ENCODE measurements around the gene SPNS3.

SPNS3 gene, protein sequence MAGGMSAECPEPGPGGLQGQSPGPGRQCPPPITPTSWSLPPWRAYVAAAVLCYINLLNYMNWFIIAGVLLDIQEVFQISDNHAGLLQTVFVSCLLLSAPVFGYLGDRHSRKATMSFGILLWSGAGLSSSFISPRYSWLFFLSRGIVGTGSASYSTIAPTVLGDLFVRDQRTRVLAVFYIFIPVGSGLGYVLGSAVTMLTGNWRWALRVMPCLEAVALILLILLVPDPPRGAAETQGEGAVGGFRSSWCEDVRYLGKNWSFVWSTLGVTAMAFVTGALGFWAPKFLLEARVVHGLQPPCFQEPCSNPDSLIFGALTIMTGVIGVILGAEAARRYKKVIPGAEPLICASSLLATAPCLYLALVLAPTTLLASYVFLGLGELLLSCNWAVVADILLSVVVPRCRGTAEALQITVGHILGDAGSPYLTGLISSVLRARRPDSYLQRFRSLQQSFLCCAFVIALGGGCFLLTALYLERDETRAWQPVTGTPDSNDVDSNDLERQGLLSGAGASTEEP

DNA sequence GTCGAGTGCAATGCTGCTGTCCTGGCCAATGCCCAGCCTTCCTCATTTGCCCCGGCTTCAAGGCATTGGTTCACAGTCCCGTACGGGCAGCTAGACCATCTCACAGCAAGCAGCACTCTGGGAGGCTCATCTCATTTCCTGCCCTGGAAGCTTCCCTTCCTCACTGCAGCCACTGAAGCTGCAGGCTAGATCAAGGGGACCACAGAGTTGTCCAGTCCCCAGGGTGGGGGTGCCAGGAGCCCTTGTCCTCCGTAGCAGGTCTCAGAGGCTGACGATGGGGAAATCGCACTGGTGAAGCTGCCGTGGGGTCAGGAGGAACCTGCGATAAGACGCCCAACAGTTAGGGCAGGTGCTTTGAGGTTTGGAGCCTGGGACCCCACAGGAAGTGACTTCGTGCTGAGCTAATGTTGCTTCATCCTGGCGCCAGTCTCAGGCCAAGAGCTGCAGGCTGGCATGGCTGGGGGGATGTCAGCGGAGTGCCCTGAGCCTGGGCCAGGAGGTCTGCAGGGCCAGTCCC is at the start of gene SPNS3:
SPNS3 (plus strand) TSS at position 426 of the 517 bp plus-strand sequence; CDS start at position 454, 28 bp downstream.
- peak; percentile 93 for DNase-seq

DNA sequence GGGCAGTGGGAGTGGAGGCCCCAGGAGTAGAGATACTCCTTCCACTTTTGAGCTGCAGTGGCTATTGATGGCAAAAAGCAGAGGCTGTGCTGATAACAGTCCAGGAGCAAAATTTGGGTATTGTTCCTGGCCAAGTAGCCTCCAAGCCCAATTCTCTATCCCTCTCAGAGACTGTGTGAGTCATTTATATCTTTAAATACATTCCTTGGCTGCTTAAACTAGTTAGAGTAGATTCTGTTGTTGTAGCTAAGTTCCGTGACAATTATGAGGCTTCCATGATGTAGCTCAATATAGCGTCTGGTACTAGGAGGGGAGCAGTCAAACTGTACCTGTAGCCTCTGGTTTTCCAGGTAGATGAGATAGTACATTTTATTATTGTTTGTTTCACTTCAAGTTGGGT is 47.3 kb upstream of the SPNS3 start:
- no peak for DNase-seq

DNA sequence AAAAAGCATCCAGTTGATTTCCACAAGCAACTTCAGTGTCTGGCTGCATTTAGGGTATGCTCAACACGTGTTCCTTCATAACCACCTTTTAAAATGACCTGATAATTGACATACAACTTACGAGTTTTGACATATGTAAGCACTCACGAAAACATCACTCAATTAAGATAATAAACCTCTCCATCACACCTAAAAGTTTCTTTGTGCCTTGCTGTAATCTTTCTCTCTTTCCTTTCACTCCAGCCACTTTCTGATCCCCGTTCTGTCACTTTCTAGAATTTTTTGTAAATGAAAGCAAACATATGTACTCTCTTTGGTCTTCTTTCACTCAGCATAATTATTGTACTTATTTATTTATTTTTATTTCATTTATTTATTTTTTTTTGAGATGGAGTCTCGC is 46.6 kb upstream of the SPNS3 start:
- no peak for DNase-seq

DNA sequence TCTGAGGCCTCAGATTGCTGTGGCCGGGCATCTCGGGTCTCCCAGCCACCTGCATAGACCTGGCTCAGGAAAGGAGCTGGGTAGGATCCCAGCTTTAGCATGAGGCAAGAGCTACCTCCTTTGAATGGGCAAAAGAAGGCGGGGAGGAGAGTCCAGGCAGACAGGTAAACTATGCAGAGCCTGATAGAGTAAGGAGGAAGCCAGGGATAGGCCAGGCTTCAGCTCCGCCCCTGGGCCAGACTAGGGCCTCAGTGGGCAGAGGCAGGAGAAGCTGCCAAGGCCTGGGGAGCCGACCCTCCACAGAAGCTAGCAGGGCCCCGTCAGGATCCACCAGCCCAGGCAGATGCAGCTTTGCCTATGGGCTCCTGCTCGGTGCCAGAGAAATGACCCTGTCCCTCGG is 44.7 kb upstream of the SPNS3 start:
- no peak for DNase-seq

DNA sequence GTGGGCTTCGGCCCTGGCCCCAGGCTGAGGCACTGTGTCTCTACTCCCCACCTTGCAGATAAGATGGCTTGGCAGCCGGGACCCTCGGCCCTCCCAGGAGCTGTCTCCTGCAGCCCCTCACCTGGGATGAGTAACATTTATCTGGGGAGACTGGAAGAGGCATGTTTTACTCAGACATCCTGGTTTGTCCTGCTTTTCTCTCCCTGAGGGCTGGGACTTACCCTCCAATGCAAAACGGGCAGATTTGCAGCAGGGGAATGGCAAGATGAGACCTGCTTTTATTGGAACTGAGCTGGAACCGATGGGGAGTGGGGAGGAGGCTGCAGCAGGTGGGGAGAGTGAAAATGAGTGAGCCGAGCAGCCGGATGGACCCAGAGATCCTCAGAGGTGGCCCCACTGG is 39.9 kb upstream of the SPNS3 start:
- no peak for DNase-seq

DNA sequence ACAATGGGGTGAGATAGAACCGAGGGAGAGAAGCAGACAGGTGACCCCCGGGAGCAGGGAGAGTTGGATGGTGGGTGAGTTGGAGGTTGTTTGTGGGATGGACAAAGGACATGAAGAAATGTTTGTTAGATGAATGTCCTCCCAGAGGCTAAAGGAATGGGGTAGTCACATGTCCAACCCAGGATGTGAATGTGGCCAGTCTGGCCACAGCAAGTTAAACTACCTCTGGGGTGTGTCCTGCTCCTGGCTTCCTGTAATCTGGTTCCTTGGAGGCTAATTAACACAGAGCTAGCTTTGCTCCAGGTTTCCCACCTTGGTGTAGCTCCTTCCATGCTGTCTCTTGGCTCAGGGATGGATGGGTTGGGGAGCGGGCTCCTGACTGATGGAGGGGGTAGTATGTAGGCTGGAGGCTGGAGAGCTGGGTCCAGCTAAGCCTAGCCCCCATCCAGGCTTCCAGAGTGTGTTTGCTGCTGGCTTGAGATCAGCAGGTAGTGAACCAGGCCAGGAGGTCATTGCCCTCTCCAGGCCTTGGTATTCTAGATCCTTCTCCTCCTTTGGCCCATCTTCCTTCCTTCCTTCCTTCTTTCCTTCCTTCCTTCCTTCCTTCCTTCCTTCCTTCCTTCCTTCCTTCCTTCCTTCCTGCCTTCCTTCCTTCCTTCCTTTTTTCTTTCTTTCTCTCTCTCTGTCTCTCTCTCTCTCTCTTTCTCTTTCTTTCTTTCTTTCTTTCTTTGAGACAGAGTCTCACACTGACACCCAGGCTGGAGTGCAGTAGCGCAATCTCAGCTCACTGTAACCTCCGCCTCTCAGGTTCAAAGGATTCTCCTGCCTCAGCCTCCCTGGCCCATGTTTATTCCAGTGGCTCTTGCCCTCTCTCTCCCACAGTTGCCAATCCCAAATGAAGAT is 39.3 kb upstream of the SPNS3 start:
- DNase-seq: no peak

DNA sequence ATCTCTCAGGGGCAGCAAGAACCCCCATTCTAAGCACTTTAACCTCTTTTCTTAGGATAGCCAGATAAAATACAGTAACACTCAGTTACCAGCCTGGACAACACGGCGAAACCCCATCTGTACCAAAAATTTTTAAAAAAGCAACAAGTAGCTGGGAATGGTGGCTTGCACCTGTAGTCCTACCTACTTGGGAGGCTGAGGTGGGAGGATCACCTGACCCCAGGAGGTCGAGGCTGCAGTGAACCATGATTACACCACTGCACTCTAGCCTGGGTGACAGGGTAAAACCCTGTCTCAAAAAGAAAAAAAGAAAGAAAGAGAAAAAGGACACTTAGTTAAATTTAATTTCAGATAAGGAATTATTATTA is 38.6 kb upstream of the SPNS3 start:
- no peak for DNase-seq

DNA sequence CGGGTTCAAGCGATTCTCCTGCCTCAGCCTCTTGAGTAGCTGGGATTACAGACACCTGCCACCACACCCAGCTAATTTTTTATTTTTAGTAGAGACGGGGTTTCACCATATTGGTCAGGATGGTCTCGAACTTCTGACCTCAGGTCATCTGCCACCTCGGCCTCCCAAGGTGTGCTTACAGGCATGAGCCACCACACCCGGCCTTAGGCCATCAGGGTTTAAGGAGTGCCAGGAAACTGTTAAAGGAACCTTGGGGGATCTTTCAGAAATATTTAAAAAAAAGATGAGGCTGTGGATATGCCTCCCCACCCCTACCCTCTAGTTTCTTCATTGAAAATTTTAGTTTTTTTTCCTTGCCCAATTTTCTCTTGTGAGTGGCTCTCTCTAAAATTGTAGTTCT is 35.9 kb upstream of the SPNS3 start:
- no peak for DNase-seq

DNA sequence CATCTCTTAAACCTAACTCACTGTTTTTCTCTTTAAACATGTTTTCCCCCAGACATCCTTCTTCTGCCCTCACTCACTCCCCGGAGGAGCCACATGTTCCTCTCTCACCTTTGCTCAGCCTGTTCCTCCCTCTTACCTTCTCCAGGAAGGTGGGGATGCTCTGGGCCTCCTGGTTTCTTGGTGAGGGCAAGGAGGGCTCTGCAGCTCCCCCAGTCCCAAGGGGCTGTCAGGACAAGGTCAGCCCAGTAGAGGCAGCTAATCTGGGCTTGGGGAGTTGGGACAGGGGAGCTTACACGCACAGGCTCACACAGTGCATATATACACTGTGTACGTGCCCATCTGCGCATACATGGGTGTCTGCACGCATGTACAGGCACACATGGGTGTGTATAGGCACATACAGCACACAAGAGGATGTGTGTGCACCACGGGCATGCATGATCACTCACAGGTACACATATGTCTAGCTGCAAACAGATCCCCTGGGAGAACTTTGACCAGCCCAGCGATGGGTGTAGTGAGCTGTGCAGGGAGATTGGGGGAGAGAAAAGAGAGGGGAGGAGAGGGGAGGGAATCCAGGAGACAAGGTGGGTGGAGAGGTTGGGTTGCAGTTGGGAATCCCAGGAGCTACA is 28.6 kb upstream of the SPNS3 start:
- DNase-seq: no peak

DNA sequence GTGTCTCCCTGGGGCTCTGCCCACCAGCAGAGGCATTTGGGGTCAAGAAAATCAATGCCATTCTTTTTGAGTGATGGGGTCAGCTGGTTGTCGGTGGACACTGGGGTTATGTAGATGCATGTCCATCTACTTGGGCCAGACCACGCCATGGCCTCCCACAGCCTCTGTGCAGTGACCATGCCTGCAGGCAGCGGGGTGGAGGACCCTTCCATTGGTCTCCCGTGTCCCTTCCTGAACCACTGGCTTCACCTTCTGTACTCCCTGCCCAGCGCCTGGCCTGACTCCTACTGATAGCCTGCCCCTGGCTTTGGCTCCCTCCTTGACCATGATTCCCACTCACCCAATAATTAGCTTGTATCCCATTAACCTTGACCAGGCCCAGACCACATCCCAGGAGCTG is 28.0 kb upstream of the SPNS3 start:
- no peak for DNase-seq

DNA sequence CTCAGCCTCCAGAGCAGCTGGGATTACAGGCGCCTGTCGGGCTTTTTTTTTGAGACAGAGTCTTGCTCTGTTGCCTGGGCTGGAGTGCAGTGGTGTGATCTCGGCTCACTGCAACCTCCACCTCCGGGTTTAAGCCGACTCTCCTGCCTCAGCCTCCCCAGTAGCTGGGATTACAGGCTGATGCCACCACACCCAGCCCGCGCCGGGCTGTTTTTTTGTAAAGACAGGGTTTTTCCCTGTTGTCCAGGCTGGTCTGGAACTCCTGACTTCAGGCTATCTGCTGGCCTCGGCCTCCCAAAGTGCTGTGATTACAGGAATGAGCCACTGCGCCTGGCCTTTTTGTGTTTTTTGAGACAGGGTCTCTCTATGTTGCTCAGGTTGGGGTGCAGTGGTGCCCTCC is 27.4 kb upstream of the SPNS3 start:
- DNase-seq: no peak

DNA sequence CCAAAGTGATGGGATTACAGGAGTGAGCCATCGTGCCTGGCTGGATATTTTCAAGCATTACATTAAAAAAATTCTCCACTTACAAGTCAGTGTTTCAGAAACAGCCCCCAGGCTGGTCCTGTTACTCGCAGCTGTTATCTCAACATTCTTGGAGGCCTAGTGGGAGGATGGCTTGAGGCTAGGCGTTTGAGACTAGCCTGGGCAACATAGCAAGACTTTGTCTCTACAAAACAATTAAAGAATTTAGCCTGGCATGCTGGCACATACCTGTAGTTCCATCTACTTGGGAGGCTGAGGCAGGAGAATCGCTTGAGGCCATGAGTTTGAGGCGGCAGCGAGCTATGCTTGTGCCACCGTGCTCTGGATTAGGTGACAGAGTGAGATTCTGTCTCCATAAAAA is 26.5 kb upstream of the SPNS3 start:
- DNase-seq: no peak

DNA sequence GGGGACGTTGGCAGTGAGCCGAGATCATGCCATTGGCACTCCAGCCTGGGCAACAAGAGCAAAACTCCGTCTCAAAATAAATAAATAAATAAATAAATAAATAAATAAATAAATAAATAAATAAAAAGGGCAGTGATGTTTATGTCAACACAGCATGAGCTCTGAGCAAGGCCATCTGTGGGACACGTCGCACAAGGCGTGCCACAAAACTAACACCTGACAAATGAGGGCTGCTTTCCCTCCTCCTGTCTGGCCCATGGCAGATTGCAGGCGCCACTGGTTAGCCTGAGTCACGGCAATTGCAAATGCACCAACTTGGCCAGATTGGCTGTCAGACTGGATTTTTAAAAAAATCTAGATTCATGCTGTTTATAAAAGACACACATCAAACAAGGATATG is 25.9 kb upstream of the SPNS3 start:
- no peak for DNase-seq

DNA sequence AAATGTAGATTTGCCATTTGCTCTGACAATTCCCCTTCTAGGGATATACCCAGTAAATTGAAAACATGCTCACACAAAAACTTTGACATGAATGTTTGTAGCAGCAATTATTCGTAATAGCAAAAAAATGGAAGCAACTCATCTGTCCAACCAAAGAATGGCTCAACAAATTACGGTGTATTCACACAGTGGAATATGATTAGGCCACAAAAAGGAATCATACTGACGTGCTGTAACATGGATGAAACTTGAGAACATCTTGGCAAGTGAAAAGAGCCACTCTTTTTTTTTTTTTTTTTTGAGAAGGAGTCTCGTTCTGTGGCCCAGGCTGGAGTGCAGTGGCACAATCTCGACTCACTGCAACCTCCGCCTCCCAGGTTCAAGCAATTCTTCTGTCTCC is 24.1 kb upstream of the SPNS3 start:
- no peak for DNase-seq

DNA sequence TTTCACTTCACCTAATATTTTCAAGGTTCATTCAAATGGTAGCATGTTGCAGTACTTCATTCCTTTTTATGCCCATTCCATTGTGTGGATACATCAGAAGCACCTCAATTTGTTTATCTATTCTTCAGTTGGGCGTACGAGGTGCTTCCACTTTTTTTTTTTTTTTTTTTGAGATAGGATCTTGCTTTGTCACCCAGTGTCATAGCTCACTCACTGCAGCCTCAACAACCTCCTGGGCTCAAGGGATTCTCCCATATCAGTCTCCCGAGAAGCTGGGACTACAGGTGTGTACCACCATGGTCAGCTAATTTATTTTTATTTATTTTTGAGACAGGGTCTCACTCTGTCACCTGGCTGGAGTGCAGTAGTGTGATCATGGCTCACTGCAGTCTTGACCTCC is 22.5 kb upstream of the SPNS3 start:
- no peak for DNase-seq

DNA sequence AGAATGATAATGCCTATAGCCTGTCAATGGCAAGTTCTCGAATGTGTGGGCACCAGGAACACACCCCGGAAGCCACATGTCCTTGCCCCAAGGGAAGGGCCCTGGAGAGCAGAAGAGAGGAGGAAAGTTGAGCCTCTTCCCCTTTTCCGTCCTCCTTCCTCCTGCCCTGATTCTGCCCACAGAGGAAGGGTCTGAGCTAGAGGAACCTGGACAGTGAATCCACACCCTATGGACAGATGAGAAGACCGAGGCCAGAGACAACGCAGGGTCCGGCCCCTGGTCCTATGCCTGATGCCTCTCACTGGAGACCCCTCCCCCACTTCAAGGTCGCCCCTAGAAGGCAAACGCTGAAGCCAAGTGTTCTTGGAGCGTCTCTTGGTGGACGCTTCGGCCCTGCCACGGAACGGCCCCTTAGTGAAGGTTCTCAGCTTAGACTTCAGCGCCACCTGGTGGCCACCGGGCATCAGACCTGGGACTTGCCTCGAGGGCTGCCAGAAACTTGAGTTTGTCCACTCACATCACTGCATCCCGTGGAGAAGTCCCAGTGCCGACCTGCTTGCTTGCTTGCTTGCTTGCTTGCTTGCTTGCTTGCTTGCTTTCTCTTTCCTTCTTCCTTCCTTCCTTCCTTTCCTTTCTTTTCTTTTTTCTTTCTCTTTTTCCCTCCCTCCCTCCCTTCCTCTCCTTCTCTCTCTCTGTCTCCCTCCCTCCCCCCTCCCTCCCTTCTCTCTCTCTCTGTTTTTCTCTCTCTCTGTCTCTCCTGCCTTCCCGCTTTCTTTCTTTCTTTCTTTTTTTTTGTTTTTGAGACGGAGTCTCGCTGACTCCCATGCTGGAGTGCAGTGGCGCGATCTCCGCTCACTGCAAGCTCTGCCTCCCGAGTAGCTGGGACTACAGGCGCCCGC is 20.6 kb upstream of the SPNS3 start:
- DNase-seq: peak; percentile 33

DNA sequence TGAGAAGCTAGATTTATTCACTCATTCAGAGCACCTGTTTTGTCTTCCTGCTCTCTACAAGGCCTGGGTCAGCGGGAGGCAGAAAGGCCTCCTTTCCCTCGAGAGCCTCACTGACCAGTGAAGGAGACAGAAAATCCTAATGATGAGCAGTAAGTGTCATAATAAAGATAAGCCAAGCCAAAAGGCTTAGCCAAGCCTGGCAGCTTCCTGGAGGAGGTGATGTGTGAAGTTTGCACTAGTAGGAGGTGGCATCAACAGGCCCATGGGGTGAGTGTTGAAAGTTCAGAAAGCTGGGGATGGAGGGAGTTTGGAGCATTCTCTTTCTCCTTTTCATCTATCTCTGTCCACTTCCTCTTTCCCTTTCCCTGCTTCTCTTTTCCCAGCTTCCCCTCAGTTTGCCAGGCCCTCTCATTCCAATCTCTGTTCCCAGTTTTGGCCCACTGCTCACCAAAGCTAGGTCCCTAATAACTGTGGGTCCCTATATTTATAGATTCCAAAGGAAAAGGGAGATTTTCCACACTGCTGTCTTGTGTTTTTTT is 16.5 kb upstream of the SPNS3 start:
- no peak for DNase-seq

DNA sequence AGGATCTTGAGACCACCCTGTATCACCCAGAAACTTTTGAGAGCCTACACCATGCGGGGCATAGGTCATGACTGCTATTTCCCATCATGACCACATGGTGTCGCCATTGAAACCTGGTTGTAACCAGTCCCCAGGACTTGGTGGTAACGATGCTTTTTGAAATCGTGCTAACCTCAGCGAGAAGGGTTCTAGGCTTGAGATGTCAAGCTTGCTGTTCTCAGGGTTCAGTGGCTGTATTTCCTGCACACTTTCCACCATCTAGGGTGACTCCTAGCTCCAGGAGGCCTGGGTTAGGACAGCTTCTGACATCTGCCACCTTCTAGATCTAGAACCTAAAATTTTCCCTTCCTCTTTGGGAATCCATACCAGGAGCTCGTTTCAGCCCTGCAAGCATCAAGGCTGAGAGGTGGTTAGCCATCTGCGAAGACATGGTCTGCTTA is 13.0 kb upstream of the SPNS3 start:
- peak; percentile 23 for DNase-seq

DNA sequence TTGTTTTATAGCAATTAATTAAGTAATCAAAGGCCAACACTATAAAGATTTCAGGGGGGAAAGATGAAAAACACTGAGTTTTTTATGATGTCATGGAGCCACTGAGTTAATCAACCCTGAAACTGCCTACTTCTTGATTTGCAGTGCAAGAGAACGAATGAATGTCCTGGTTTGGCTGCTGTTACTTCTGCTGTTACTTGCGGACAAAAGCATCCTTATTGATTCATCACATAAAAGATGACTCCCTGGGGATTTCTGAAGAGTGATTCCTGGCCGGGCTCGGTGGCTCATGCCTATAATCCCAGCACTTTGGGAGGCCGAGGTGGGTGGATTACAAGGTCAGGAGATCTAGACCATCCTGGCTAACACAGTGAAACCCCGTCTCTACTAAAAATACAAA is 10.9 kb upstream of the SPNS3 start:
- DNase-seq: no peak

DNA sequence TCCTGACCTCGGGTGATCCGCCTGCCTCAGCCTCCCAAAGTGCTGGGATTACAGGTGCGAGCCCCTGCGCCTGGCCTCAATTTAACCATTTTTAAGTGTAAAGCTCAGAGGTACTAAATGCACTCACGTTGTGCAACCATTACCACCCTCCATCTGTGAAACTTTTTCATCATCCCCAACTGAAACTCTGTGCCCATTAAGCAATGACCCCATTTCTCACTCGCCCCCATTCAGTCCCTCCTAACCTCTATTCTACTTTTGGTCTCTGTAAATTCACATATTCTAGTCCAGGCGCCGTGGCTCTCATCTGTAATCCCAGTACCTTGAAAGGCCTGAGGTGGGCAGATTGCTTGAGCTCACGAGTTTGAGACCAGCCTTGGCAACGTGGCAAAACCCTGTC is 8.3 kb upstream of the SPNS3 start:
- peak; percentile 20 for DNase-seq

DNA sequence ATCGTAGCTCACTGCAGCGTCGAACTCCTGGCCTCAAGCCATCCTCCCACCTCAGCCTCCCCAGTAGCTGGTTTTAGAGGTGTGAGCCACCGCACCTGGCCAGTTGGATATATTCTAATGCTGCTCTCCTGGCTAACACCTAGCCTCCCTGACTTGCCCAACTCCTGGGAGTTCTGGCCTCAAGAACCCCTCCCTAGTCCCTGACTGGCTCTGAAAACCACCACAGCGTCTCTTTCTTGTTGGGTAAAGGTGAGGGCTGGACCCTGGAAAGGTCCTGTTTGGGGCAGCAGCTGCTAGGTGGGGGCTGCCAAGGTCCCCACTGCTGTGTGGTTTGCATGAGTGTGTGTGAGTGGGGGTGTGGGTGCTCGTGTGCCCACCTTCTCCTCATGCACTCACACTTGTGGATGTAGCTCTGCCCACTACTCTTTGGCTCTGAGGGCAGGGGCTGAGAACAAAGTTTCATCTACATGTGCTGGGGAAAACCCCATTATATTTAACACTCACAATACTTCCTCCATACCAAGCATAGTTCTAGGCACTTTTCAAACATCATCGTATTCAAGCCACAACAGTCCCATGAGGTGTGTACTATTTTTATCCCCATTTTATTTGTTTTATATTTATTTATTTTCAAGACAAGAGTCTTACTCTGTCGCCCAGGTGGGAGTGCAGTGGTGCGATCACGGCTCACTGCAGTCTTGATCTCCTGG is 7.1 kb upstream of the SPNS3 start:
- DNase-seq: no peak

Data from GF-D8 (cell line).